ENCODE results near the gene DOCK1.

The DOCK1 gene

GRCh38 chr10:127384532-127384931 lies 479.3 kb downstream of the DOCK1 start:
- H3K27ac ChIP-seq (ENCODE audit: insufficient read depth, low read depth, low read length, poor library complexity, severe bottlenecking), result no peak overlapping the region
- no peaks in the 10 kb centered on the region for H3K27me3 ChIP-seq (ENCODE audit: control insufficient read depth, insufficient read depth, low read length, poor library complexity, severe bottlenecking)
- H3K9me3 ChIP-seq (ENCODE audit: control insufficient read depth, low read length), result no peaks in the 10 kb centered on the region
- H3K4me1 ChIP-seq (ENCODE audit: control insufficient read depth, insufficient read depth, low read length), result peaks cover 4% of the 10 kb centered on the region
- 91 to 92% methylated on average over 18 of the region's 18 CpGs for WGBS, 2 experiments
- no peaks in the 10 kb centered on the region for H3K36me3 ChIP-seq (ENCODE audit: control insufficient read depth, insufficient read depth, low read length)
- H3K4me3 ChIP-seq (ENCODE audit: insufficient read depth, low read depth, low read length), result no peak overlapping the region

- no peaks in the 10 kb centered on the region for H3K36me3 ChIP-seq (ENCODE audit: control insufficient read depth, insufficient read depth, low read length)
- H3K9me3 ChIP-seq (ENCODE audit: control insufficient read depth, low read length), result no peaks in the 10 kb centered on the region
- no peak overlapping the region for H3K4me3 ChIP-seq (ENCODE audit: insufficient read depth, low read depth, low read length)
- H3K27ac ChIP-seq (ENCODE audit: insufficient read depth, low read depth, low read length, poor library complexity, severe bottlenecking), result no peak overlapping the region
- H3K27me3 ChIP-seq (ENCODE audit: control insufficient read depth, insufficient read depth, low read length, poor library complexity, severe bottlenecking), result no peaks in the 10 kb centered on the region
- WGBS, 2 experiments, result 98% methylated on average over 3 of the region's 3 CpGs
- peaks cover 4% of the 10 kb centered on the region for H3K4me1 ChIP-seq (ENCODE audit: control insufficient read depth, insufficient read depth, low read length)
These were observed 479.8 kb downstream of the DOCK1 start for GRCh38 chr10:127385066-127385465.

GRCh38 chr10:127386606-127387327 lies 481.5 kb downstream of the DOCK1 start:
- no peak overlapping the region for H3K27ac ChIP-seq (ENCODE audit: insufficient read depth, low read depth, low read length, poor library complexity, severe bottlenecking)
- 62 to 69% methylated on average over 14 to 16 of the region's 17 CpGs for WGBS, 2 experiments

GRCh38 chr10:127391875-127392274 lies 486.6 kb downstream of the DOCK1 start:
- Histone ChIP-seq H3K4me3 (ENCODE audit: insufficient read depth, low read depth, low read length) (no peak overlapping the region), H3K27ac (ENCODE audit: insufficient read depth, low read depth, low read length, poor library complexity, severe bottlenecking) (no peak overlapping the region), H3K4me1 (ENCODE audit: control insufficient read depth, insufficient read depth, low read length) (no peaks in the 10 kb centered on the region), H3K9me3 (ENCODE audit: control insufficient read depth, low read length) (no peaks in the 10 kb centered on the region), H3K27me3 (ENCODE audit: control insufficient read depth, insufficient read depth, low read length, poor library complexity, severe bottlenecking) (no peaks in the 10 kb centered on the region), H3K36me3 (ENCODE audit: control insufficient read depth, insufficient read depth, low read length) (no peaks in the 10 kb centered on the region)
- 82 to 84% methylated on average over 12 of the region's 12 CpGs for WGBS, 2 experiments

More at GRCh38 chr10:127386606-127387327, 481.5 kb downstream of the DOCK1 start:
- H3K36me3 ChIP-seq (ENCODE audit: control insufficient read depth, insufficient read depth, low read length), result no peaks in the 10 kb centered on the region
- H3K4me1 ChIP-seq (ENCODE audit: control insufficient read depth, insufficient read depth, low read length), result peaks cover 4% of the 10 kb centered on the region
- no peak overlapping the region for H3K4me3 ChIP-seq (ENCODE audit: insufficient read depth, low read depth, low read length)
- H3K27me3 ChIP-seq (ENCODE audit: control insufficient read depth, insufficient read depth, low read length, poor library complexity, severe bottlenecking), result no peaks in the 10 kb centered on the region
- H3K9me3 ChIP-seq (ENCODE audit: control insufficient read depth, low read length), result no peaks in the 10 kb centered on the region

- Histone ChIP-seq H3K4me1 (ENCODE audit: control insufficient read depth, insufficient read depth, low read length) (no peaks in the 10 kb centered on the region), H3K36me3 (ENCODE audit: control insufficient read depth, insufficient read depth, low read length) (no peaks in the 10 kb centered on the region), H3K27me3 (ENCODE audit: control insufficient read depth, insufficient read depth, low read length, poor library complexity, severe bottlenecking) (no peaks in the 10 kb centered on the region), H3K9me3 (ENCODE audit: control insufficient read depth, low read length) (no peaks in the 10 kb centered on the region), H3K27ac (ENCODE audit: insufficient read depth, low read depth, low read length, poor library complexity, severe bottlenecking) (no peak overlapping the region), H3K4me3 (ENCODE audit: insufficient read depth, low read depth, low read length) (no peak overlapping the region)
- 94% methylated on average over 23 of the region's 23 CpGs for WGBS, 2 experiments
These were observed 487.4 kb downstream of the DOCK1 start for GRCh38 chr10:127392351-127393235.

GRCh38 chr10:127398140-127398970 lies 493.1 kb downstream of the DOCK1 start:
- Histone ChIP-seq H3K4me3 (ENCODE audit: insufficient read depth, low read depth, low read length) (no peak overlapping the region), H3K27ac (ENCODE audit: insufficient read depth, low read depth, low read length, poor library complexity, severe bottlenecking) (no peak overlapping the region), H3K27me3 (ENCODE audit: control insufficient read depth, insufficient read depth, low read length, poor library complexity, severe bottlenecking) (no peaks in the 10 kb centered on the region), H3K9me3 (ENCODE audit: control insufficient read depth, low read length) (no peaks in the 10 kb centered on the region), H3K36me3 (ENCODE audit: control insufficient read depth, insufficient read depth, low read length) (no peaks in the 10 kb centered on the region), H3K4me1 (ENCODE audit: control insufficient read depth, insufficient read depth, low read length) (peaks cover 5% of the 10 kb centered on the region)
- WGBS, 2 experiments, result 82 to 86% methylated on average over 12 of the region's 12 CpGs

GRCh38 chr10:127398971-127399365 lies 493.7 kb downstream of the DOCK1 start:
- Histone ChIP-seq H3K27ac (ENCODE audit: insufficient read depth, low read depth, low read length, poor library complexity, severe bottlenecking) (no peak overlapping the region), H3K36me3 (ENCODE audit: control insufficient read depth, insufficient read depth, low read length) (no peaks in the 10 kb centered on the region)

GRCh38 chr10:127399668-127400067 lies 494.4 kb downstream of the DOCK1 start:
- Histone ChIP-seq H3K36me3 (ENCODE audit: control insufficient read depth, insufficient read depth, low read length) (no peaks in the 10 kb centered on the region), H3K4me1 (ENCODE audit: control insufficient read depth, insufficient read depth, low read length) (peaks cover 5% of the 10 kb centered on the region), H3K27me3 (ENCODE audit: control insufficient read depth, insufficient read depth, low read length, poor library complexity, severe bottlenecking) (no peaks in the 10 kb centered on the region), H3K27ac (ENCODE audit: insufficient read depth, low read depth, low read length, poor library complexity, severe bottlenecking) (no peak overlapping the region), H3K4me3 (ENCODE audit: insufficient read depth, low read depth, low read length) (no peak overlapping the region), H3K9me3 (ENCODE audit: control insufficient read depth, low read length) (no peaks in the 10 kb centered on the region)
- 75 to 81% methylated on average over 5 of the region's 5 CpGs for WGBS, 2 experiments

More at GRCh38 chr10:127398971-127399365, 493.7 kb downstream of the DOCK1 start:
- Histone ChIP-seq H3K4me1 (ENCODE audit: control insufficient read depth, insufficient read depth, low read length) (peaks cover 5% of the 10 kb centered on the region), H3K27me3 (ENCODE audit: control insufficient read depth, insufficient read depth, low read length, poor library complexity, severe bottlenecking) (no peaks in the 10 kb centered on the region), H3K4me3 (ENCODE audit: insufficient read depth, low read depth, low read length) (no peak overlapping the region), H3K9me3 (ENCODE audit: control insufficient read depth, low read length) (no peaks in the 10 kb centered on the region)
- WGBS, 2 experiments, result 81 to 84% methylated on average over 10 of the region's 10 CpGs

- Histone ChIP-seq H3K27me3 (ENCODE audit: control insufficient read depth, insufficient read depth, low read length, poor library complexity, severe bottlenecking) (no peaks in the 10 kb centered on the region), H3K36me3 (ENCODE audit: control insufficient read depth, insufficient read depth, low read length) (no peaks in the 10 kb centered on the region), H3K4me3 (ENCODE audit: insufficient read depth, low read depth, low read length) (no peak overlapping the region), H3K27ac (ENCODE audit: insufficient read depth, low read depth, low read length, poor library complexity, severe bottlenecking) (no peak overlapping the region), H3K9me3 (ENCODE audit: control insufficient read depth, low read length) (no peaks in the 10 kb centered on the region), H3K4me1 (ENCODE audit: control insufficient read depth, insufficient read depth, low read length) (peaks cover 5% of the 10 kb centered on the region)
- WGBS, 2 experiments, result 90 to 92% methylated on average over 4 of the region's 4 CpGs
These were observed 495.0 kb downstream of the DOCK1 start for GRCh38 chr10:127400216-127400615.

All from ectodermal cell (in vitro differentiated cells).